AG04450 (cell line): Measurements from ENCODE around the gene IFNB1. TPM values are rescaled to one million over a fixed set of nuclear protein-coding genes. Genes with fewer than 3 reads are reported as not detected.

Source experiments
- CTCF ChIA-PET: fragments of 300-600, 350-600 bp; formaldehyde crosslinking; extraction: SDS; loops from one replicate; lab custom pipeline; 2022; ENCODE audit warnings: antibody characterized with exemption, inconsistent platforms; lab: Charles Lee
- POLR2A ChIA-PET: fragments of 350-600 bp; formaldehyde crosslinking; extraction: SDS; loops from one replicate; lab custom pipeline; 2021; ENCODE audit warnings: antibody characterized with exemption, inconsistent platforms; lab: Yijun Ruan, JAX
- DNase-seq: peaks from one replicate; pipeline ENCODE4 v3.0.0-alpha.2; 2011; ENCODE audit warnings: low read depth, low spot score
- H3K27ac ChIP-seq: one replicate; pipeline ENCODE4 v1.5.1; 2012; ENCODE audit warnings: low read depth, low read length, control low read depth
- H3K27me3 ChIP-seq: one replicate; pipeline ENCODE4 v1.6.0; 2012; ENCODE audit warnings: low read length; ENCODE audit not compliant: control insufficient read depth, insufficient read depth
- H3K4me3 ChIP-seq: 2 replicates; pipeline ENCODE4 v1.5.1; 2011; ENCODE audit warnings: mild to moderate bottlenecking, low read depth, low read length, control low read depth
- H3K9me3 ChIP-seq: 2 replicates; pipeline ENCODE4 v1.5.1; 2012; ENCODE audit warnings: low read length; ENCODE audit not compliant: control insufficient read depth, insufficient read depth
- CTCF ChIP-seq: IDR thresholded peaks from 2 replicates; pipeline ENCODE4 v1.5.1; 2011; ENCODE audit warnings: low read depth, low read length, control low read depth, inconsistent platforms
- polyA plus RNA-seq: library from polyadenylated mRNA; depleted of rRNA; stranded (reverse); fragments of >200 nt; gene quantifications from 2 replicates; pipeline ENCODE4 v1.2.3, GENCODE V29; 2011

The IFNB1 gene
- polyA plus RNA-seq, 1 experiment = not detected

- POLR2A ChIA-PET = no interaction called here
- H3K27ac ChIP-seq = no peak overlapping the region
- H3K4me3 ChIP-seq = no peak overlapping the region
- CTCF ChIA-PET = no interaction called here
- no peak for DNase-seq
- H3K27me3 ChIP-seq = no peaks in the 10 kb centered on the region
- no peaks in the 10 kb centered on the region for H3K9me3 ChIP-seq
- no peak for TF ChIP-seq CTCF
These were observed 40.5 kb downstream of the IFNB1 start for GRCh38 chr9:21037278-21037677.

- Histone ChIP-seq H3K27ac (no peak overlapping the region), H3K4me3 (peak overlapping the region; percentile 64), H3K9me3 (peaks cover 3% of the 10 kb centered on the region; the same call in 1 of the 2 replicates), H3K27me3 (no peaks in the 10 kb centered on the region)
- POLR2A ChIA-PET = no interaction called here
- no peak for DNase-seq
- CTCF ChIA-PET = interaction anchor here (0.6 kb wide), 2 partner anchors 39 to 1107 kb away, joined by 3 to 4 read pairs; no protein-coding TSS in a partner anchor
- no peak for TF ChIP-seq CTCF
These were observed 45.9 kb downstream of the IFNB1 start for GRCh38 chr9:21031808-21032183.

- H3K4me3 ChIP-seq = peak within 1 kb of the TSS; percentile 64
- peaks cover 3% of the 10 kb centered on the region; the same call in 1 of the 2 replicates for H3K9me3 ChIP-seq
- ChIA-PET CTCF (interaction anchor here (0.6 kb wide), 2 partner anchors 39 to 1107 kb away, joined by 3 to 4 read pairs; no protein-coding TSS in a partner anchor), POLR2A (no interaction called here)
- H3K27ac ChIP-seq = no peak within 1 kb of the TSS
- H3K27me3 ChIP-seq = no peaks in the 10 kb centered on the region
- no peak for TF ChIP-seq CTCF
- no peak for DNase-seq
These were observed 46.5 kb downstream of the IFNB1 start, which contains the start of gene HACD4 for GRCh38 chr9:21031091-21031807. Gene HACD4 (minus strand): TSS chr9:21031640. CDS start chr9:21031590, 50 bp downstream.

- TF ChIP-seq CTCF = no peak
- H3K4me3 ChIP-seq = peak overlapping the region; percentile 64
- no peak overlapping the region for H3K27ac ChIP-seq
- ChIA-PET CTCF (no interaction called here), POLR2A (no interaction called here)
- peaks cover 3% of the 10 kb centered on the region; the same call in 1 of the 2 replicates for H3K9me3 ChIP-seq
- DNase-seq = no peak
- H3K27me3 ChIP-seq = no peaks in the 10 kb centered on the region
These were observed 47.2 kb downstream of the IFNB1 start for GRCh38 chr9:21030389-21031035.

GRCh38 chr9:21029661-21030060 is 48.1 kb downstream of the IFNB1 start:
- no peak for TF ChIP-seq CTCF
- CTCF ChIA-PET = no interaction called here

More at GRCh38 chr9:21029661-21030060, 48.1 kb downstream of the IFNB1 start:
- no peak overlapping the region for H3K4me3 ChIP-seq
- POLR2A ChIA-PET = no interaction called here
- H3K27me3 ChIP-seq = no peaks in the 10 kb centered on the region
- H3K27ac ChIP-seq = no peak overlapping the region
- no peak for DNase-seq
- H3K9me3 ChIP-seq = peaks cover 3% of the 10 kb centered on the region; the same call in 1 of the 2 replicates
